ENCODE measurements around the gene ZMIZ1.
A peak's percentile ranks its signal among the peaks of the same experiment; 100 is the strongest.

ZMIZ1 gene

GRCh38 chr10:79235765-79236432, 167.1 kb downstream of the ZMIZ1 start:
- Histone ChIP-seq H3K14ac (ENCODE audit: low read length in 2 of 2) (no peak overlapping the region), H3K18ac (ENCODE audit: low read depth in 1 of 2, low read length in 2 of 2) (no peak overlapping the region), H3K4me2 (ENCODE audit: low read length, poor library complexity, severe bottlenecking) (no peak overlapping the region), H2BK5ac (ENCODE audit: low read depth, low read length, poor library complexity, severe bottlenecking) (no peak overlapping the region), H3K4me3 (ENCODE audit: insufficient read depth in 1 of 2, low read depth in 1 of 2, low read length in 2 of 2) (no peak overlapping the region), H3K4me1 (ENCODE audit: control insufficient read depth, insufficient read depth, low read depth, low read length) (peaks cover 43% of the 10 kb centered on the region), H2AFZ (ENCODE audit: low read depth, low read length) (no peak overlapping the region), H2AK5ac (ENCODE audit: low read length, severe bottlenecking) (no peak overlapping the region), H3K23ac (ENCODE audit: low read length in 2 of 2) (no peak overlapping the region), H2BK15ac (ENCODE audit: low read depth, poor library complexity, severe bottlenecking) (no peak overlapping the region), H3K79me1 (replicated peaks; ENCODE audit: low read length, poor library complexity, severe bottlenecking) (peaks cover 30% of the 10 kb centered on the region), H4K8ac (ENCODE audit: low read length) (no peak overlapping the region), H3K4ac (ENCODE audit: low read depth in 1 of 2, low read length in 2 of 2) (no peak overlapping the region), H3K27ac (ENCODE audit: low read length, poor library complexity, severe bottlenecking) (no peak overlapping the region), H3K36me3 (ENCODE audit: control insufficient read depth in 1 of 2, insufficient read depth in 2 of 2, low read depth in 1 of 2, low read length in 2 of 2) (peaks cover 56 to 79% of the 10 kb centered on the region in 2 experiments), H3K9me3 (ENCODE audit: control insufficient read depth, low read length) (no peaks in the 10 kb centered on the region), H2BK120ac (ENCODE audit: low read depth, low read length) (no peak overlapping the region), H2BK12ac (ENCODE audit: low read length in 2 of 2) (no peak overlapping the region), H4K91ac (ENCODE audit: low read length) (no peak overlapping the region), H3K9ac (ENCODE audit: low read length) (no peak overlapping the region), H3K27me3 (ENCODE audit: control insufficient read depth in 1 of 2, insufficient read depth in 1 of 2, low read length in 2 of 2) (no peaks in the 10 kb centered on the region)
- no peak for DNase-seq
- WGBS: 79% methylated on average over 10 of the region's 10 CpGs

- H2AK5ac ChIP-seq (ENCODE audit: low read length, severe bottlenecking): no peak overlapping the region
- H2BK120ac ChIP-seq (ENCODE audit: low read depth, low read length): no peak overlapping the region
- H3K4ac ChIP-seq (ENCODE audit: low read depth in 1 of 2, low read length in 2 of 2): no peak overlapping the region
- no peak overlapping the region for H4K8ac ChIP-seq (ENCODE audit: low read length)
- no peak overlapping the region for H3K14ac ChIP-seq (ENCODE audit: low read length in 2 of 2)
- no peaks in the 10 kb centered on the region for H3K27me3 ChIP-seq (ENCODE audit: control insufficient read depth in 1 of 2, insufficient read depth in 1 of 2, low read length in 2 of 2)
- 82% methylated on average over 9 of the region's 9 CpGs for WGBS
- no peak overlapping the region for H3K4me2 ChIP-seq (ENCODE audit: low read length, poor library complexity, severe bottlenecking)
- H3K9me3 ChIP-seq (ENCODE audit: control insufficient read depth, low read length): no peaks in the 10 kb centered on the region
- peaks cover 43% of the 10 kb centered on the region for H3K4me1 ChIP-seq (ENCODE audit: control insufficient read depth, insufficient read depth, low read depth, low read length)
- H3K79me1 ChIP-seq (replicated peaks; ENCODE audit: low read length, poor library complexity, severe bottlenecking): peaks cover 33% of the 10 kb centered on the region
- no peak overlapping the region for H3K18ac ChIP-seq (ENCODE audit: low read depth in 1 of 2, low read length in 2 of 2)
- no peak overlapping the region for H3K4me3 ChIP-seq (ENCODE audit: insufficient read depth in 1 of 2, low read depth in 1 of 2, low read length in 2 of 2)
- no peak overlapping the region for H2AFZ ChIP-seq (ENCODE audit: low read depth, low read length)
- no peak overlapping the region for H4K91ac ChIP-seq (ENCODE audit: low read length)
- H2BK12ac ChIP-seq (ENCODE audit: low read length in 2 of 2): no peak overlapping the region
- no peak overlapping the region for H3K23ac ChIP-seq (ENCODE audit: low read length in 2 of 2)
- H3K36me3 ChIP-seq (ENCODE audit: control insufficient read depth in 1 of 2, insufficient read depth in 2 of 2, low read depth in 1 of 2, low read length in 2 of 2): peaks cover 53 to 76% of the 10 kb centered on the region in 2 experiments
- H2BK5ac ChIP-seq (ENCODE audit: low read depth, low read length, poor library complexity, severe bottlenecking): no peak overlapping the region
- H3K9ac ChIP-seq (ENCODE audit: low read length): no peak overlapping the region
- no peak overlapping the region for H2BK15ac ChIP-seq (ENCODE audit: low read depth, poor library complexity, severe bottlenecking)
- no peak for DNase-seq
- no peak overlapping the region for H3K27ac ChIP-seq (ENCODE audit: low read length, poor library complexity, severe bottlenecking)
Measured at GRCh38 chr10:79236433-79236765, 167.6 kb downstream of the ZMIZ1 start.

- Histone ChIP-seq H3K14ac (ENCODE audit: low read length in 2 of 2) (peak overlapping the region in 1 of 2 experiments; percentile 44), H3K4me3 (ENCODE audit: insufficient read depth in 1 of 2, low read depth in 1 of 2, low read length in 2 of 2) (no peak overlapping the region), H2BK12ac (ENCODE audit: low read length in 2 of 2) (peak overlapping the region in 1 of 2 experiments; percentile 31), H3K9ac (ENCODE audit: low read length) (peak overlapping the region; percentile 22), H3K4me2 (ENCODE audit: low read length, poor library complexity, severe bottlenecking) (no peak overlapping the region), H3K27ac (ENCODE audit: low read length, poor library complexity, severe bottlenecking) (no peak overlapping the region), H3K4ac (ENCODE audit: low read depth in 1 of 2, low read length in 2 of 2) (no peak overlapping the region), H2AFZ (ENCODE audit: low read depth, low read length) (no peak overlapping the region), H3K18ac (ENCODE audit: low read depth in 1 of 2, low read length in 2 of 2) (no peak overlapping the region), H2BK15ac (ENCODE audit: low read depth, poor library complexity, severe bottlenecking) (no peak overlapping the region), H3K9me3 (ENCODE audit: control insufficient read depth, low read length) (no peaks in the 10 kb centered on the region), H2BK5ac (ENCODE audit: low read depth, low read length, poor library complexity, severe bottlenecking) (no peak overlapping the region), H3K4me1 (ENCODE audit: control insufficient read depth, insufficient read depth, low read depth, low read length) (peaks cover 53% of the 10 kb centered on the region), H2AK5ac (ENCODE audit: low read length, severe bottlenecking) (no peak overlapping the region), H3K27me3 (ENCODE audit: control insufficient read depth in 1 of 2, insufficient read depth in 1 of 2, low read length in 2 of 2) (no peaks in the 10 kb centered on the region), H4K91ac (ENCODE audit: low read length) (no peak overlapping the region), H2BK120ac (ENCODE audit: low read depth, low read length) (no peak overlapping the region), H3K23ac (ENCODE audit: low read length in 2 of 2) (no peak overlapping the region), H3K79me1 (replicated peaks; ENCODE audit: low read length, poor library complexity, severe bottlenecking) (peaks cover 32% of the 10 kb centered on the region), H3K36me3 (ENCODE audit: control insufficient read depth in 1 of 2, insufficient read depth in 2 of 2, low read depth in 1 of 2, low read length in 2 of 2) (peaks cover 42 to 67% of the 10 kb centered on the region in 2 experiments), H4K8ac (ENCODE audit: low read length) (no peak overlapping the region)
- WGBS: 78% methylated on average over 11 of the region's 12 CpGs
- DNase-seq: no peak
Measured at GRCh38 chr10:79237454-79238157, 168.8 kb downstream of the ZMIZ1 start.

GRCh38 chr10:79238158-79238520, 169.4 kb downstream of the ZMIZ1 start:
- Histone ChIP-seq H3K23ac (ENCODE audit: low read length in 2 of 2) (no peak overlapping the region), H2BK12ac (ENCODE audit: low read length in 2 of 2) (no peak overlapping the region), H3K4me1 (ENCODE audit: control insufficient read depth, insufficient read depth, low read depth, low read length) (peaks cover 52% of the 10 kb centered on the region), H3K27ac (ENCODE audit: low read length, poor library complexity, severe bottlenecking) (no peak overlapping the region), H3K36me3 (ENCODE audit: control insufficient read depth in 1 of 2, insufficient read depth in 2 of 2, low read depth in 1 of 2, low read length in 2 of 2) (peaks cover 37 to 62% of the 10 kb centered on the region in 2 experiments), H3K4me2 (ENCODE audit: low read length, poor library complexity, severe bottlenecking) (no peak overlapping the region), H2BK15ac (ENCODE audit: low read depth, poor library complexity, severe bottlenecking) (no peak overlapping the region), H3K79me1 (replicated peaks; ENCODE audit: low read length, poor library complexity, severe bottlenecking) (peaks cover 32% of the 10 kb centered on the region), H3K9ac (ENCODE audit: low read length) (peak overlapping the region; percentile 22), H4K8ac (ENCODE audit: low read length) (no peak overlapping the region), H2BK120ac (ENCODE audit: low read depth, low read length) (no peak overlapping the region), H3K18ac (ENCODE audit: low read depth in 1 of 2, low read length in 2 of 2) (no peak overlapping the region), H3K4ac (ENCODE audit: low read depth in 1 of 2, low read length in 2 of 2) (no peak overlapping the region), H2AK5ac (ENCODE audit: low read length, severe bottlenecking) (no peak overlapping the region), H2BK5ac (ENCODE audit: low read depth, low read length, poor library complexity, severe bottlenecking) (no peak overlapping the region), H3K9me3 (ENCODE audit: control insufficient read depth, low read length) (no peaks in the 10 kb centered on the region), H3K14ac (ENCODE audit: low read length in 2 of 2) (no peak overlapping the region), H2AFZ (ENCODE audit: low read depth, low read length) (no peak overlapping the region), H4K91ac (ENCODE audit: low read length) (no peak overlapping the region), H3K4me3 (ENCODE audit: insufficient read depth in 1 of 2, low read depth in 1 of 2, low read length in 2 of 2) (no peak overlapping the region), H3K27me3 (ENCODE audit: control insufficient read depth in 1 of 2, insufficient read depth in 1 of 2, low read length in 2 of 2) (no peaks in the 10 kb centered on the region)
- no peak for DNase-seq
- WGBS: 90% methylated on average over 5 of the region's 6 CpGs

All from mesenchymal stem cell (in vitro differentiated cells and primary cell).